ENCODE results near the gene WARS2.

DNA sequence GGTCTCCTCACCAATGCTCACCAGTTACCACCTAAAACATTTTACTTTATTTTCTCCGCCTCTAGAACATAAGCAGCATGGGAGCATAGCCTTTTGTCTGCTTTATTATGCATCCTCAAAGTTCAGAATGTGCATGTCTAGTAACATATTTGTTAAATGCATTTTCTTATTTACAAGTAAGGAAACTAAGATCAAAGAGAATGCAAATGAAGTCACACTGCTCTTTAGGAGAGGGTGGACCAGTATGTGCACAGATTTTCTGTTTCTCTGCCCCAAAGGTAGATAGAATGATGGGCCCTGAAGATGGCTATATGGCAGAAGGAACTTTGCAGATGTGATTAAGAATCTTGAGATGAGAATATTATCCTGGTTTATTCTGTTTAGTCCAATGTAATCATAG, 9.7 kb upstream of the WARS2 start:
- TF ChIP-seq CTCF (IDR thresholded peaks at IDR 0.05; ENCODE audit: poor library complexity) (no peak), EZH2phosphoT487 (IDR thresholded peaks at IDR 0.05; ENCODE audit: low read depth, severe bottlenecking, unreplicated experiment) (no peak)

All from hepatocyte (in vitro differentiated cells).